Activated T-helper 9 cell treated with anti-CD3 and anti-CD28 coated beads, Interleukin-2, amount 50 U/mL, for 16 hours (primary cell): ENCODE measurements around the gene STK16.

Experiments used
- DNase-seq: peaks from one replicate; pipeline ENCODE4 v3.0.0-alpha.2; 2020; ENCODE audit warnings: low read depth

Gene STK16

DNA sequence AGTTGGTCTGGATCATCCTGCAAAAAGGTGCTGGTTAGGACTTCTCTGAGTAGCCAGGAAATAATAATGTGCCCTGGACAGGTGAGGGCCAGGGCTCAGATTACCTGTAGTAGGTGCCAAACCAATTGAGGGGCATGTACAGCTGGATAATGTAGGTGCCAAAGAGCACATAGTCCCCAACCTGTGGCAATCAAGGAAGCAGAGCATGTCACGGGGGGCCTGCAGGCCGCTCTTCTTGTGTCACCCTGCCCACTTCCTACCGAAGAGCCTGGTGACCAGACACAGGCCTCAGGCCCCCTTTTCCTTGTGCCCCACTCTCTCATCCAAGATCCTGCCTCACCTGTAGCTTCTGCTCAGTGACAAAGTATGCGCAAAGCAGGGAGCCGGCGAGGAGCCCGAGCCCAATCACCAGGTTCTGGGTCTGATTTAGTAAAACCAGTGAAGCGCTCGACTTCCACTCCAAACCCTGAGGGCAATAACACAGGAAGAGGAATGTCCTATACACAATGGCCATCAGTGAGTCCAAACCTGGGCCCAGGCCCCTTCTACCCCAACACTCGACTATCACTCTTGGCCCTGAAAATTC, 31.7 kb upstream of the STK16 start:
- no peak for DNase-seq

DNA sequence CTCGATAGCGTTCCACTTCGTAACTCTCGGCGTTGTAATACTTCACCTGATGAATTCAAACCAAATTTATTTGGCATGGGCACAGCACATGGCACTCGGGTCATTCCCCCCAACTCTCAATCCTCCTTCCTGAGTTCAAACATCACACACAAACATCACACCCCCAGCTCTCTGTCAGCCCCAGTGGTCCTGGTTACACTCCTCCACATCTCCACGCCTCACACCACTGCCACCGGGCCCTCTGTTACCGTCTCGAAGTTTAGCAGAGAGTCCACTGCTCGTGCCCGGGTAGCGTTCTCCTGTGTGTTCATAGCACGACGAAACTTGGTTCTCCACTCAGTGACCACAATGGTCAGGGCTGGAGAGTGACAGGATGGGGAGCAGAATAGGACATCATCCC, 31.1 kb upstream of the STK16 start:
- DNase-seq, result no peak

GRCh38 chr2:219214786-219215185, 30.5 kb upstream of the STK16 start:
- DNase-seq, result no peak

GRCh38 chr2:219215871-219216534, 29.3 kb upstream of the STK16 start:
- no peak for DNase-seq

GRCh38 chr2:219216535-219216915, 28.8 kb upstream of the STK16 start:
- no peak for DNase-seq

GRCh38 chr2:219218217-219218731, 27.0 kb upstream of the STK16 start:
- DNase-seq, result no peak

GRCh38 chr2:219218732-219219701, 26.3 kb upstream of the STK16 start, which contains the start of gene ABCB6:
TSS of gene ABCB6 (minus strand) at chr2:219218958. CDS start at chr2:219218673, 285 bp downstream.
- peak; percentile 84 for DNase-seq

DNA sequence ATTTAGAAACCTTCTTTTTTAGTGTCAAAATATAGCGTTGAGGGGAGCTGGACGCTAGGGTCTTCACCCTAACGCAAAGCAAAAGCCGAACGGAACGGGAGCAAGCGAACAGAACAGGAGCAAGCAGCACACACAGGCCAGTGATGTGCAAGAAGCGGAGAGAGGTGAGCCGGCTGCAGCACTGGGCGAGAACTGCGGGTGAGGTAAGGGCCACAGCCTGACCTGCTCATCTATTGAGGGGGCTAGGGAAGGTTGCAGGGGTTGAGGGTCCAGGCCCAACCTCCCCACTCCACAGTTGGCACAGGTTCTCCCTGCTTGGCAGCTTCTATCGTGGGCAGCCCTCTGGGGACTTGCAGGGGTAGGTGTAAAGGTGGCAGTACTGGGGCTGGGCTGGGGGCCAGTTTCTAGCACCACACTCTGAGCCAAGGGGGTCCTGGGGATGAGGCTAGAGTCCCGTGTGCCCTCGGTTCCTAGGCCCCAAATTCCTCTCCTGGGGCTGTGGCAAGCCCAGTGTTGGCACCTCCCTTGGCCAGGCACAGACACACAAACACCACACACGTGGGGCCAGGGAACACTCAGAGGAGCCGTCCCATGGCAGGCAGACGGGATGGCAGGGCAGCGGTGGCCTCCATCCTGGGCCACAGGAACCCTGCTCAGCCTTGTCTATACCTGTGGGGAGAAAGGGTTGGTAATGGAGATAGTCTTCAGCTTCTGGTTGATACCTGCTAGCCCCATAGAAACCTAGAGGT, 25.3 kb upstream of the STK16 start:
- DNase-seq, result no peak

DNA sequence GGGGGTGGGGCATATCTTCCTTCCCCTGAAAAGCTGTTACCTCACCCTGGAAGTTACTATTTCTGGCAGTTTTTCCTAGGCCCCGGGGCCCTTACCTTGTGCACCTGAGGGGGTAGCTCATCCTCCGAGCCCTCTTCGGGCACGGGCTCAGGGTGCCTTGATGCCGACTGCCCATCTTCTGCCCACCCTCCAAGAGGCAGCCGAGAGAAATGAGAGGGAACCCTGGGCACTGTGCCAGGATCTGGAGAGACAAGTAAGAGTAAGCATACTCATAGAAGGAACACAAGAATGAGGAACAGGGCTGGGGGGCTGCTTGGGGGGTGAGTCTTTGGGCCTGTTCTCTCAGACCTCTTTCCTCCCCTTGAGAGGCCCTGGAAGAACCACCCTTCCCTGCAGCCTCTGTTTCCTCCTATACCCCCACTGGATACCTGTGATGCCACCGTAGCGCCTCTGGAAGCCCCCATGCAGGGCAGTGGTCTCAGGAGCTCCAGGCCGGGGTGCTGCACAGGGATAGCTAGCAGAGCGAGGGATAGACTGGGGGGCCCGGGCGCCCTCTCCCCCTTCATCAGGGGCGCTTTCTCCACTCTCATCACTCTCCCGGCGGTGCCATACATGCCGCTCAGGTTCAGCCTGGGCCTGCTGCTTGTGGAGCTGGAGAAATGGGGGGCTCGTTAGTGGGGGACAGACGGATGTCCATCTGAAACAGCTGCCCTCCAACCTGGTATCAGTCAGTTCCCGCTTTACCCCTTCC, 24.5 kb upstream of the STK16 start:
- DNase-seq, result no peak

GRCh38 chr2:219221957-219222518, 23.2 kb upstream of the STK16 start:
- no peak for DNase-seq

GRCh38 chr2:219223831-219224610, 21.3 kb upstream of the STK16 start:
- no peak for DNase-seq

DNA sequence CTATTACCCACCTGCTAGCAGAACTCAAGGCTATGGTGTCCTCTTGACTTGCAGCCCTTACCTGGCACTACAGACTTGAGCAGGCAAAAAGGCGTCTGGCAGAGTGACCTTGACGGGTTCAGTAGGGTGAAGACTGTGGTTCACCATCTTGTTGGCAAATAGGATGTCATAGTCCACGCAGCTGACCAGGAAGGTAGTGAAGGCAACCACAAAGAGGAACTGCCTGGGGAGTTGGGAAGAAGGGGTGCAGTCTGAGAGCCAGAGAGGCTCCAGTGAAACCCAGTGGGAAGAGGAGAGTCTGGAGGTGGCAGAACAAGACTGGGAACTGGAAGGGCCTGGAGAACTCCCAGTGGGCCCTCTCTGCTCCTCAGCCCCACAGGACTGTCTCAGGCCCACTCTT, 19.9 kb upstream of the STK16 start:
- no peak for DNase-seq

DNA sequence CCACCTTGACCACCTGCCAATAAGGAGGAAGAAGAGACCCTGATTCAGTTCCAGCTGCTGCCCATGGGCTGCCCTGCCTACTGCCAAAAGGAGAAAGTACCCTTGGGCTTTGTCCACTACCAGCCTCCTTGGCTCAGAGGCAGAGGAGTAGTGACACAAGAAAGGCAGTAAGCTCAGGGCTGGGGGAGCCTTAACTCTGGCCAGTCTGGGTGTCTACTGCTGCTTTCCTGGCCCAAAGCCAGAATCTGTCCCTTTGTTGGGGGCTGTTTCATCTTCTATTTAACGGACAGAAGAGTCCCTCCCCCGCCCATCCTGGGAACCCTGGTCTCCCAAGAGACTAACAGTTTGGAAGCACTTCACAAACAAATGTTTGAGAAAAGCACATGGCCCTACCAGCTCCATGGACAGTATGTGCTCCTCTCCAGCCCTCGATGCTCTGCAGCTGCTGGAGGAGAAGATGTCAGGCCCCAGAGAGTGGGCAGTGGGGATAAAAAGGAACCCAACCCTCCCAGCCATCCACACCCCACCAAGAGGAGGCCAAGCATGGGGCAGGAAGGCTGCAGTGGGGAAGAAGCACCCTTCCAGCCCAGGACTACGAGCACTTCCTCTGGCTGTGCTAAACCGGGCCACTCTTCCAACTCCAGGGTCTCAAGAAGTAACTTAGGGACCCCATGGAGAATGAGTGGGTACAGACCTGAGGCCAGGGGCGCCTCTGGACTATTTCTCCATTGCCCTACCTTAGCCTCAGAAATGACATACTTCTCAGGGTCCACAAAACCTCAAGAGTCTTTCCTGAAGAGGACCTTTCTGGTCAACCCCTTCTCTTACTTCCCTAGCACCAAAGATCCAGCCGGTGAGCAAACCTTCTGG, 17.0 kb upstream of the STK16 start:
- no peak for DNase-seq

DNA sequence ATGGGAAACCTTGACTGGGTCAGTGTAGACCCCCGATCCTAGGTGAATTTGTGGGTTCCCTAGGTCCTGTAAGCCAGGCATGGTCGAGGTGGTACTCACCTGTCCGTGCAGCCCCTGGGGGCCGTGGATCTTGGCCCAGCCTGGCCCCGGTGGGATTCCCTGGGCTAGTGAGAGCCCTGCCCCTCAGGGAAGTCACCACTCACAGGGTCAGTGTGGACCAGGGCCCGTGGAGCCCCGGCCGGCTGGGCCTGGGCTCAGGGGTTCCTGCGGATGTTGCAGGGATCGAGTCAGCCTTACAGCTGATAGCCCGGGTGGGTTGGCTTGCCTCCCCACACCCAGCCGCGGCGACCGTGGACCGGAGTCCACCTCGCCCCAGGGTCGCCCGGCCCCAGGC, 16.4 kb upstream of the STK16 start:
- DNase-seq, result no peak

GRCh38 chr2:219229305-219230058, 15.8 kb upstream of the STK16 start, which contains the start of the genes ANKZF1 and ATG9A:
TSS of gene ANKZF1 (plus strand) at chr2:219229806. CDS start at chr2:219230258, 452 bp downstream.
TSS of gene ATG9A (minus strand) at chr2:219229636. CDS start at chr2:219228024, 1,612 bp downstream.
- DNase-seq, result peak; percentile 98

- peak; percentile 24 for DNase-seq
These were observed 15.2 kb upstream of the STK16 start for GRCh38 chr2:219230059-219230540.

- no peak for DNase-seq
These were observed 10.9 kb upstream of the STK16 start for GRCh38 chr2:219234331-219234730.

GRCh38 chr2:219243291-219243761, 2.0 kb upstream of the STK16 start:
- no peak for DNase-seq
